PC-3 (cell line): Measurements from ENCODE around the gene KAZN.

ENCODE experiments used
- EZH2 ChIP-seq: fragments of 300-600 bp; sonication (generic); IDR thresholded peaks from one replicate; pipeline ENCODE4 v1.6.1; 2017; ENCODE audit warnings: antibody characterized with exemption, mild to moderate bottlenecking, low read length; ENCODE audit not compliant: unreplicated experiment
- EZH2phosphoT487 ChIP-seq: fragments of 300-600 bp; sonication (generic); IDR thresholded peaks from 2 replicates; pipeline ENCODE4 v1.6.1; 2018; ENCODE audit warnings: mild to moderate bottlenecking, antibody characterized with exemption, low read length, borderline replicate concordance
- TF ChIP-seq, protein P1 (sequence below): fragments of 300-600 bp; sonication (generic); conservative IDR thresholded peaks from 2 replicates; pipeline ENCODE4 v1.5.1; 2017; ENCODE audit warnings: antibody characterized with exemption, low read depth, mild to moderate bottlenecking, low read length

DNA sequence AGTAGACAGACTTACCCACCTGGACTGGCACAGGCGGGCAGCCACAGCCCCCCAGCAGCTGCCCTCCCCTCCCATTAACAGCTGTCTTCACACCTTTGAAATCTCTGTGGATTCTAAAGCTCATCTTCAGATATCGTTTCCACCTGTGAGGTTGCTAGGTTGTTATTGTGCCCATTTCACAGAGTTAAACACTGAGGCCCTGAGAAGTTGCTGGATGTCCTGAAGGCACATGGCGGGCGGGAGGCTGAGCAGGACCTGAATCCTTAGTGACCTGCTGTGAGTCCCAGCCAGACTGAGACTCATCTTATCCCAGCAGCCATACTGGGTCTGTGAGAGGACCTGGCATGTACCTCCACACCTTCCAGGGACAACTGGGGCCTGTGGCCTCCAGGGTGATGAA, 420.3 kb downstream of the KAZN start:
- TF ChIP-seq, protein P1, sequence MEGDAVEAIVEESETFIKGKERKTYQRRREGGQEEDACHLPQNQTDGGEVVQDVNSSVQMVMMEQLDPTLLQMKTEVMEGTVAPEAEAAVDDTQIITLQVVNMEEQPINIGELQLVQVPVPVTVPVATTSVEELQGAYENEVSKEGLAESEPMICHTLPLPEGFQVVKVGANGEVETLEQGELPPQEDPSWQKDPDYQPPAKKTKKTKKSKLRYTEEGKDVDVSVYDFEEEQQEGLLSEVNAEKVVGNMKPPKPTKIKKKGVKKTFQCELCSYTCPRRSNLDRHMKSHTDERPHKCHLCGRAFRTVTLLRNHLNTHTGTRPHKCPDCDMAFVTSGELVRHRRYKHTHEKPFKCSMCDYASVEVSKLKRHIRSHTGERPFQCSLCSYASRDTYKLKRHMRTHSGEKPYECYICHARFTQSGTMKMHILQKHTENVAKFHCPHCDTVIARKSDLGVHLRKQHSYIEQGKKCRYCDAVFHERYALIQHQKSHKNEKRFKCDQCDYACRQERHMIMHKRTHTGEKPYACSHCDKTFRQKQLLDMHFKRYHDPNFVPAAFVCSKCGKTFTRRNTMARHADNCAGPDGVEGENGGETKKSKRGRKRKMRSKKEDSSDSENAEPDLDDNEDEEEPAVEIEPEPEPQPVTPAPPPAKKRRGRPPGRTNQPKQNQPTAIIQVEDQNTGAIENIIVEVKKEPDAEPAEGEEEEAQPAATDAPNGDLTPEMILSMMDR, result no peak
- TF ChIP-seq EZH2 (no peak), EZH2phosphoT487 (no peak)
